Heart right ventricle (tissue), 16 donors: ENCODE data around the gene CDK6. TPM values are rescaled to one million over a fixed set of nuclear protein-coding genes. Genes with fewer than 3 reads are reported as not detected.

ENCODE experiments used
- ATAC-seq, 8 donors: fragments of 200-7000 bp; cut with Tn5 transposase; one replicate each; pipeline ENCODE4 v1.9.1; 2020; ENCODE audit warnings: mild to moderate bottlenecking in 8 of 8, moderate library complexity in 8 of 8, moderate number of reproducible peaks in 1 of 8
- DNase-seq, 2 donors: peaks; one replicate each; pipeline ENCODE4 v3.0.0-alpha.2; 2020
- H3K27ac ChIP-seq, 10 donors: fragments of 200-600 bp; sonication (generic) in 2 of 10; one replicate each; pipeline versions ENCODE4 v1.5.0 to v1.8.0; 2020 to 2022; ENCODE audit warnings: mild to moderate bottlenecking in 3 of 10
- H3K27me3 ChIP-seq, 7 donors: fragments of 200-600 bp; one replicate each; pipeline ENCODE4 v1.8.0; 2021 to 2022; ENCODE audit warnings: mild to moderate bottlenecking in 2 of 7
- H3K36me3 ChIP-seq, 9 donors: fragments of 200-600 bp; sonication (generic) in 1 of 9; one replicate each; pipeline versions ENCODE4 v1.5.0 to v1.8.0; 2020 to 2022; ENCODE audit warnings: mild to moderate bottlenecking in 2 of 9
- H3K4me1 ChIP-seq, 9 donors: fragments of 200-600 bp; sonication (generic) in 1 of 9; one replicate each; pipeline versions ENCODE4 v1.5.0 to v1.8.0; 2020 to 2022; ENCODE audit warnings: mild to moderate bottlenecking in 4 of 9
- H3K4me3 ChIP-seq, 10 donors: fragments of 200-600 bp; sonication (generic) in 2 of 10; one replicate each; pipeline versions ENCODE4 v1.5.0 to v1.8.0; 2020 to 2022; ENCODE audit warnings: mild to moderate bottlenecking in 7 of 10, moderate library complexity in 2 of 10
- H3K9me3 ChIP-seq, 11 donors: fragments of 200-600 bp in 10 of 11; sonication (generic) in 2 of 11; one replicate each; pipeline versions ENCODE4 v1.5.0 to v1.8.0; 2013 to 2022; ENCODE audit warnings: mild to moderate bottlenecking in 2 of 11, control low read depth in 1 of 11, moderate library complexity in 1 of 11
- WGBS, 2 donors: extraction: QIAGEN DNeasy Blood & Tissue Kit; methylation state at CpG; one replicate each; pipeline ENCODE4 v1.1.7; 2013; ENCODE audit warnings: inconsistent platforms in 1 of 2; 5-methylcytosine and 5-hydroxymethylcytosine counted together
- intact Hi-C, 10 donors: fragments of 100-400 bp; cut with DNase I; formaldehyde crosslinking; loops; one replicate each; pipeline versions ENCODE4 v1.11.1 to v1.14.2; 2022
- polyA plus RNA-seq, 2 donors: library from polyadenylated mRNA; stranded (reverse); fragments of 200-250 nt; gene quantifications; one replicate each; pipeline ENCODE4 v1.2.3, GENCODE V29; 2013
- total RNA-seq, 10 donors: library from RNA; stranded (reverse); fragmentation: NEBNext Ultra II Directional in 3 of 10; extraction: Animal tissue kit (Norgen Biotek cat#: 25700) in 3 of 10; gene quantifications; one replicate each; pipeline versions ENCODE4 v1.2.1 to v1.2.4, GENCODE V29; 2021 to 2023
- TF ChIP-seq, protein P1 (sequence below), 9 donors: fragments of 200-600 bp; sonication (generic) in 2 of 9; IDR thresholded peaks; one replicate each; pipeline versions ENCODE4 v1.5.0 to v1.8.0; 2021 to 2022; ENCODE audit warnings: antibody characterized with exemption in 9 of 9, mild to moderate bottlenecking in 5 of 9, moderate library complexity in 1 of 9
- donor health status: Arrhythmogenic right ventricular cardiomyopathy.
- donor health status: ischemic (EF 13 %, LVEDD 7.1; RV severe dilation, severe dysfunction).
- donor health status: healthy with polysubstance abuse.
- donor health status: DM: no; HTN: yes; CAD: no.
- donor health status: DM: no; HTN: no; CAD: no.
- donor health status: ischemic (EF 25% LVEDD 6.9; RV normal size, moderate dysfunction).
- donor health status: ischemic (EF 25% LVEDD 5.7; RV mildly dilated, moderate dysfunction).
- donor health status: healthy.
- donor health status: DM: yes; HTN: yes; CAD: no.
- donor health status: Ischemic cardiomyopathy.
- donor health status: ischemic (EF 35%, LVEDD 5.7; RV mildly dilated, moderate dysfunction).
- donor health status: nonischemic (EF 11% LVEDD 7.7; RV severe dilation, severe dysfunction).
- donor health status: DM: yes; HTN: yes; CAD: no.
- donor health status: PGD.
- donor health status: ischemic (EF 29% LVEDD 5.4; RV normal size, mild dysfunction).
- donor health status: nonischemic (EF 23%, LVEDD 6.1; RV moderate dilation, normal function).

CDK6 gene
- total and polyA plus RNA-seq, 12 donors = 2.6 to 31.5 (median 16.4) TPM

DNA sequence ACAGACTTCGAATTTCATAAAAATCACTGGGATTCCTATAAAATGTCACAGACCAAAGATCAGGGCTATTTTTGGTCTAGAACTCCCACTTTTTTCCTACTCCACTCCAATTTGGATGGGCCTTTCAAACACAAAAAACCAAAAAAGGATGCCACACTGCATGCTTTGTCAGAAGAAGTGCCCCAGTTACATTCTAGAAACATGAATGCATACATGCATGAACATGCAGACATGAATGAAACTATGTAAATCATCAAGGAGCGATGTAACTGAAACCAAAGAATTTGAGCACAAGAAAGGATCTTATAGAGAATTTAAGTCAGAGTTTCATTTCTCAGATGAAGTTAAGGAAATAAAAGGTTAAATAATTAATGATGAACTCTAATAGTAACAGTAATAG, 214.3 kb downstream of the CDK6 start:
- H3K27ac ChIP-seq = no peak overlapping the region

DNA sequence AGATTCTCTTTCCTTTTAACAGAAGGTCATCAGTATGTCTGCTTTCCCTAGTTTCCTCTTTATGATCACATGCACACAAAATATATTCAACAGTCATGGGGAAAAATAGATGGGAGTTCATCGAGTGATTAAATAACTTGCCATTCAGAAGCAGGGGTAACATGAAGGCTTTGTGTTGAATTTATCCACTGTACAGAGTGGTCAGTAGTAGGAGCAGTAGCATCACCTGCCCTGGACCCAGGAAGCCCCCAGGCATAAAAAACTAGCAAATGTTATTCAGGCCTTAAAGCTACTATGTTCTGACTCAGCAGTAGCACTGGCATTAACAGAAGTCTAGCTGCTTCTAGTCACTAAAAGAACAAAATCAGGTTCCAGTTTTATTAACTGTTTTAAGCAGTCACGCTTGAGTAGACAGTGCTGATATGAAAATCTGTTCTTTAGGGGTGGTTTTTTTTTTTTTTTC, 214.8 kb downstream of the CDK6 start:
- 65 to 73% methylated on average over 2 of the region's 2 CpGs for WGBS, 2 donors
- peak overlapping the region in 5 of 10 donors; percentile 8 to 58 (median 41) for H3K27ac ChIP-seq
- TF ChIP-seq, protein P1, sequence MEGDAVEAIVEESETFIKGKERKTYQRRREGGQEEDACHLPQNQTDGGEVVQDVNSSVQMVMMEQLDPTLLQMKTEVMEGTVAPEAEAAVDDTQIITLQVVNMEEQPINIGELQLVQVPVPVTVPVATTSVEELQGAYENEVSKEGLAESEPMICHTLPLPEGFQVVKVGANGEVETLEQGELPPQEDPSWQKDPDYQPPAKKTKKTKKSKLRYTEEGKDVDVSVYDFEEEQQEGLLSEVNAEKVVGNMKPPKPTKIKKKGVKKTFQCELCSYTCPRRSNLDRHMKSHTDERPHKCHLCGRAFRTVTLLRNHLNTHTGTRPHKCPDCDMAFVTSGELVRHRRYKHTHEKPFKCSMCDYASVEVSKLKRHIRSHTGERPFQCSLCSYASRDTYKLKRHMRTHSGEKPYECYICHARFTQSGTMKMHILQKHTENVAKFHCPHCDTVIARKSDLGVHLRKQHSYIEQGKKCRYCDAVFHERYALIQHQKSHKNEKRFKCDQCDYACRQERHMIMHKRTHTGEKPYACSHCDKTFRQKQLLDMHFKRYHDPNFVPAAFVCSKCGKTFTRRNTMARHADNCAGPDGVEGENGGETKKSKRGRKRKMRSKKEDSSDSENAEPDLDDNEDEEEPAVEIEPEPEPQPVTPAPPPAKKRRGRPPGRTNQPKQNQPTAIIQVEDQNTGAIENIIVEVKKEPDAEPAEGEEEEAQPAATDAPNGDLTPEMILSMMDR (IDR thresholded peaks at IDR 0.05) = no peak
- peaks cover 3 to 29% (median 14%) of the 10 kb centered on the region in 9 donors for H3K4me1 ChIP-seq
- DNase-seq = no peak
- H3K9me3 ChIP-seq = peaks cover 0 to 6% (median 0%) of the 10 kb centered on the region in 11 donors
- H3K36me3 ChIP-seq = peaks cover 0 to 23% (median 0%) of the 10 kb centered on the region in 9 donors
- intact Hi-C loops = loop anchor here (1.0 to 10.0 kb wide), 16 partner anchors 63 to 436 kb away; partner anchors contain the start of gene CDK6 (in 1 of the 10)
- H3K27me3 ChIP-seq = no peaks in the 10 kb centered on the region
- peak in 4 of 8 donors; percentile 9 to 38 (median 26) for ATAC-seq
- H3K4me3 ChIP-seq = no peak overlapping the region

More for the DNA sequence above, 214.3 kb downstream of the CDK6 start:
- ATAC-seq (no peak), DNase-seq (no peak)
- Histone ChIP-seq H3K27me3 (no peaks in the 10 kb centered on the region), H3K4me3 (no peak overlapping the region), H3K9me3 (peaks cover 0 to 6% (median 0%) of the 10 kb centered on the region in 11 donors), H3K4me1 (peaks cover 3 to 29% (median 14%) of the 10 kb centered on the region in 9 donors), H3K36me3 (peaks cover 0 to 18% (median 0%) of the 10 kb centered on the region in 9 donors)
- TF ChIP-seq, protein P1 (IDR thresholded peaks at IDR 0.05) = no peak
- intact Hi-C loops = loop anchor here (2.0 to 10.0 kb wide), 11 partner anchors 63 to 435 kb away; no protein-coding TSS in a partner anchor
- WGBS, 2 donors = 68 to 70% methylated on average over 2 of the region's 2 CpGs

DNA sequence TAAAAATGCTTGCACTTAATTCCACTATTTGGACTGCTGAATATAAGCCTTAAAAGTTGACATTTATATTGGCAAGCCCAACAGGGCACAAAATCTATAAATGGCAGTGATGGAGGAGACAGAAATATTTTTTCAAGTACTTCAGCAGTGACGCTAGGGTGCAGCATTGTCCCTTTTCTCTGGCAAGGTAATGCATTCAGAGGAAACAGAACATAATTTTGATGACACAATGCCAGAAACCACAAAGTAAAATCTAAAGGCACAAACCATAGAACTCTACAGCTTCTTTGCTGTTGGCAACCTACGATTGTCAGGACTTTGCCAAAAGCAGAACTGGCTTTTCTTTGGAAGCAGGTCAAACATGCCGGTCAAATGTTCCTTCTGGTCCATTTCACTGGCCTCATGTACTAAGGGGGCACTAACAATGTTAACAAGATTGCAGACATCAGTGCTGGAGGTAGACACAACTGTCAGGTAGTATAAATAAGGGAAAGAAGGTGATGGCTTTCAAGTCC, 215.3 kb downstream of the CDK6 start:
- peak overlapping the region in 5 of 10 donors; percentile 8 to 58 (median 41) for H3K27ac ChIP-seq
- peaks cover 0 to 6% (median 0%) of the 10 kb centered on the region in 11 donors for H3K9me3 ChIP-seq
- H3K27me3 ChIP-seq = no peaks in the 10 kb centered on the region
- H3K4me3 ChIP-seq = no peak overlapping the region
- peaks cover 3 to 29% (median 14%) of the 10 kb centered on the region in 9 donors for H3K4me1 ChIP-seq
- WGBS, 2 donors = 9 to 11% methylated on average over 3 of the region's 3 CpGs
- TF ChIP-seq, protein P1 (IDR thresholded peaks at IDR 0.05) = peak; percentile 60 to 86 (median 78)
- ATAC-seq = peak; percentile 86 to 90 (median 88)
- H3K36me3 ChIP-seq = peaks cover 0 to 28% (median 0%) of the 10 kb centered on the region in 9 donors
- intact Hi-C loops = loop anchor here (1.0 to 10.0 kb wide), 16 partner anchors 64 to 436 kb away; partner anchors contain the start of gene CDK6 (in 1 of the 10)
- peak; percentile 24 to 74 for DNase-seq

DNA sequence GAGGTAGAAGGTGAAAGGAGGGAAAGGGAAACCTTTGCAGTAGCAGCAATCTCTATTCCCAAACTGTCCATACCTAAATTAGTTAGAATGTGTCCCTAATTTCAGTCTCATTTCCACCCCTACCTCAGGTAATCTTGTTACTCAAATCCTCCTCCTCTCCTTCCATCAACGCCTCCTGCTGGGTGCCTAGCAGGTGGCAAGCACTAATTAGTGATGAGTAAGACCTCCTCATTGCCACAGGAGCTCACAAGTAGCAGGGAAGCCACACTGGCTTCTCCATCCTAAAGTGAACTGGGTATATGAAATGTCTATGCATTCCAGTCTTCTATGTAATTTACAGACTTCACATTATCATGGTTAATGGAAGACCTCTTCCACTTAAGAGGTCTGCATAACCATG, 220.5 kb downstream of the CDK6 start:
- no peaks in the 10 kb centered on the region for H3K27me3 ChIP-seq
- H3K4me3 ChIP-seq = no peak overlapping the region
- H3K36me3 ChIP-seq = peaks cover 0 to 57% (median 0%) of the 10 kb centered on the region in 9 donors
- peaks cover 0 to 23% (median 4%) of the 10 kb centered on the region in 9 donors for H3K4me1 ChIP-seq
- intact Hi-C loops = no loop called here
- ATAC-seq = no peak
- 81 to 88% methylated on average over 1 of the region's 1 CpG for WGBS, 2 donors
- TF ChIP-seq, protein P1 (IDR thresholded peaks at IDR 0.05) = no peak
- no peak overlapping the region for H3K27ac ChIP-seq
- DNase-seq = no peak
- no peaks in the 10 kb centered on the region for H3K9me3 ChIP-seq
